Uterus (tissue), 4 donors: ENCODE results near the gene THOC6. TPM values are rescaled to one million over a fixed set of nuclear protein-coding genes. Genes with fewer than 3 reads are reported as not detected.
"Not testable (repeated sequence)": the region's sequence is repeated elsewhere in the genome, so short reads cannot be mapped to it uniquely, and the experiment has no call there.

Experiments
- DNase-seq, 2 donors: peaks; one replicate each; pipeline ENCODE4 v3.0.0-alpha.2; 2019 to 2020
- H3K27ac ChIP-seq, 2 donors: fragments of 200-600 bp; sonication (generic); 1 replicate in 1 of 2; 2 replicates in 1 of 2; pipeline ENCODE4 v1.5.1; 2016 to 2018
- H3K27me3 ChIP-seq, 2 donors: fragments of 200-600 bp; sonication (generic); one replicate each; pipeline ENCODE4 v1.5.1; 2018 to 2019; ENCODE audit warnings: control low read depth in 1 of 2
- H3K36me3 ChIP-seq, 2 donors: fragments of 200-600 bp; sonication (generic); one replicate each; pipeline ENCODE4 v1.5.1; 2019; ENCODE audit warnings: control low read depth in 1 of 2
- H3K4me1 ChIP-seq, 2 donors: fragments of 200-600 bp; sonication (generic); one replicate each; pipeline ENCODE4 v1.5.1; 2018 to 2019; ENCODE audit warnings: control low read depth in 1 of 2
- H3K4me3 ChIP-seq, 2 donors: fragments of 200-600 bp; sonication (generic); 1 replicate in 1 of 2; 2 replicates in 1 of 2; pipeline ENCODE4 v1.5.1; 2018 to 2019; ENCODE audit warnings: mild to moderate bottlenecking in 1 of 2
- H3K9me3 ChIP-seq, 2 donors: fragments of 200-600 bp; sonication (generic); one replicate each; pipeline ENCODE4 v1.5.1; 2019; ENCODE audit warnings: control low read depth in 1 of 2
- CTCF ChIP-seq, 4 experiments: fragments of 200-600 bp in 2 of 4; fragments of 450-650 bp in 2 of 4; sonication (generic) in 2 of 4; IDR thresholded peaks; one replicate each; pipeline ENCODE4 v1.5.1; 2016 to 2019; ENCODE audit warnings: antibody characterized with exemption in 4 of 4, mild to moderate bottlenecking in 2 of 4, moderate library complexity in 1 of 4
- POLR2A ChIP-seq, 2 donors: fragments of 450-650 bp; IDR thresholded peaks; one replicate each; pipeline ENCODE4 v1.6.1; 2016; ENCODE audit warnings: antibody characterized with exemption in 2 of 2, mild to moderate bottlenecking in 1 of 2, moderate library complexity in 1 of 2
- intact Hi-C: fragments of 100-400 bp; cut with DNase I; formaldehyde crosslinking; loops from one replicate; pipeline ENCODE4 v1.15.1; 2023; ENCODE audit warnings: low total_unique reads
- total RNA-seq, 4 donors: library from RNA; depleted of rRNA in 3 of 4; stranded (reverse); fragments of >200 nt in 3 of 4; gene quantifications; one replicate each; pipeline versions ENCODE4 v1.1.0 to v1.2.4, GENCODE V29; 2014 to 2023
- donor health status: DM: yes; HTN: yes; CAD: no.

The THOC6 gene
- total RNA-seq, 4 donors from 2014 or later = 3.8 to 29.0 (median 22.3) TPM

DNA sequence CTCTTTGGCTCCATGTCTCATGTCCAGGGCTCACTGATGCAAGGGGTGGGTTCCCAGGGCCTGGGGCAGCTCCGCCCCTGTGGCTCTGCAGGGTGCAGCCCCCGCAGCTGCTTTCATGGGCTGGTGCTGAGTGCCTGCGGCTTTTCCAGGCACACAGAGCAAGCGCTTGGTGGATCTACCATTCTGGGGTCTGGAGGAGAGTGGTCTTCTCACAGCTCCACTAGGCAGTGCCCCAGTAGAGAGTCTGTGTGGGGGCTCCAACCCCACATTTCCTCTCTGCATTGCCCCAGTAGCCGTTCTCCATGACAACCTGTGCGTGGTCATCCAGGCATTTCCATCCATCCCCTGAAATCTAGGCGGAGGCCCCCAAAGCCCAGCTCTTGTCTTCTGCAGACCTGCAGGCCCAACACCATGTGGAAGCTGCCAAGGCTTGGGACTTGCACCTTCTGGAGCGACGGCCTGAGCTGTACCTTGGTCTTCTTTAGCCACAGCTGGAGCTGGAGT lies 46.8 kb downstream of the THOC6 start:
- TF ChIP-seq CTCF (IDR thresholded peaks at IDR 0.05) (no peak), POLR2A (IDR thresholded peaks at IDR 0.05) (no peak)
- no peaks in the 10 kb centered on the region for H3K9me3 ChIP-seq
- H3K27ac ChIP-seq = no peak overlapping the region
- DNase-seq = no peak
- no peaks in the 10 kb centered on the region for H3K36me3 ChIP-seq
- H3K4me3 ChIP-seq = no peak overlapping the region
- no peaks in the 10 kb centered on the region for H3K27me3 ChIP-seq
- H3K4me1 ChIP-seq = no peaks in the 10 kb centered on the region
- intact Hi-C loops = no loop called here

DNA sequence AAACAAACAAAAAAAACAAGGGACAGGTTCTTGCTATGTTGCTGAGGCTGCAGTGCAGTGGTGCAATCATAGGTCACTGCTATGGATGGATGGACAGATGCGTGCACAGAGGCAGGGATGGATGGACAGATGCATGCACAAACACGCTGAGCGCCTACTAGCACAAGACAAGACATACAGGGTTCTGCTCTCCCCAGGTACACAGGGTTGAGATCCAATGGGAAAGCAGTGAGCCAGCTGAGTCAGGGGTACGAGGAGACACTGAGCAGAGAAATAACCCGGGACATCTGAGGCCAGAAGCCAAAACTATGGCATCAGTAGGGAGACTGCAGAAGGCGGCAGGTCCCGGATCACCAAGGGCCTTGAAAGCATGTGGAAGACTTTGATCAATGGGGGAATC lies 47.8 kb downstream of the THOC6 start:
- H3K27me3 ChIP-seq = no peaks in the 10 kb centered on the region
- no peak overlapping the region for H3K4me3 ChIP-seq
- no peaks in the 10 kb centered on the region for H3K9me3 ChIP-seq
- intact Hi-C loops = no loop called here
- H3K36me3 ChIP-seq = no peaks in the 10 kb centered on the region
- no peaks in the 10 kb centered on the region for H3K4me1 ChIP-seq
- no peak overlapping the region for H3K27ac ChIP-seq
- no peak for DNase-seq
- no peak for TF ChIP-seq POLR2A (IDR thresholded peaks at IDR 0.05)
- no peak for TF ChIP-seq CTCF (IDR thresholded peaks at IDR 0.05)

DNA sequence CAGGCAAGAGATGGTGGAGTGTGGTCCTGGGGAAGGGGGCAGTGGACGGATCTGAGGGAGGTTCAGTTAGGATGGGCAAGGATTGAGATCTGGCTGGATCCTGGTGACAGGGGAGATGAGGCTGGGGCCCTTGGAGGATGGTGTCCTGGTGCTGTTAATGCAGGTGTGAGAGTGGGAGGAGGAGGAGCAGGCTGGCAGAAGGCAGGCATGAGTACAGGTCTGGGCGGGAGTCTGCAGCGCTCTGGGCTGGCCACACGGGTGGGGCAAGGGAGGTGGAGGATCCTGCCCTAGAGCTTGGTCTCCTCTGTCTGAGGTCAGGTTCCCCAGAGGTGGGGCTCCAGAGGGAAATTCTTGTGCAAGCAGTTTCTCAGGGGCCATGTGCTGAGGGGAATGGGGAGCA lies 48.3 kb downstream of the THOC6 start:
- H3K9me3 ChIP-seq, DNase-seq, intact Hi-C loops, H3K36me3 ChIP-seq, H3K27me3 ChIP-seq, H3K4me3 ChIP-seq, H3K4me1 ChIP-seq, H3K27ac ChIP-seq: not testable (repeated sequence)

DNA sequence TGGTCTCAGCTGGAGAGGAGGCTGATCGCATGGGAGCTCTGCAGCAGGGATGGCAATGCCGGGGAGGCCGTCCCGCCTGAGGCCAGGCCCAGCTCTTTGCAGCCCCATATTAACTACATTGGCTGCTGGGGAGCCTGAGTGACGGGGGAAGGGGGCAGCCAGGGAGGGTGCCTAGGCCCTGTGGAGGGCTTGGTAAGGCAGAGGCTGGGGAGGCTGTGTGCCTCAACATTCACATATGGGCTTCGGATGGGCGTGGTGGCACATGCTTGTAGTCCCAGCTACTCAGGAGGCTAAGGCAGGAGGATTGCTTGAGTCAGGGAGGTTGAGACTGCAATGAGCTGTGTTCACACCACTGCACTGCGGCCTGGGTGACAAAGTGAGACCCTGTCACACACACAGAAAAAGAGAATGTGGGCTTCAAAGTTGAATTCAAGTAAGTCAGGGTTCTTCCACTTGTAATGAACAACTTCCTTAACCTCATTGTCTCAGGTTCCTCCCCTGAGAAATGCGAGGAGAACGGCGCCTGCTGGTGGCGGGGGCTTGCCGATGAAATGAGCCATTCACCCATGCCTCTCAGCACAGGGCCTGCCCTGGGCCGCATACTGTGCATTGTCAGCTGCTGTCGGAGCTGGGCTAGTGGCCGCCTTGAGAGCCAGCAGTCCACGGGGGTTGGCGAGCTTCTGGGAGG lies 48.9 kb downstream of the THOC6 start:
- H3K4me3 ChIP-seq, H3K4me1 ChIP-seq, H3K27me3 ChIP-seq, intact Hi-C loops, H3K9me3 ChIP-seq, DNase-seq, H3K27ac ChIP-seq, H3K36me3 ChIP-seq: not testable (repeated sequence)

- Histone ChIP-seq H3K4me3 (no peak overlapping the region), H3K27me3 (no peaks in the 10 kb centered on the region), H3K27ac (no peak overlapping the region), H3K36me3 (no peaks in the 10 kb centered on the region), H3K9me3 (no peaks in the 10 kb centered on the region), H3K4me1 (no peaks in the 10 kb centered on the region)
- no peak for TF ChIP-seq POLR2A (IDR thresholded peaks at IDR 0.05)
- TF ChIP-seq CTCF (IDR thresholded peaks at IDR 0.05) = no peak
- DNase-seq = no peak
- intact Hi-C loops = no loop called here
Measured at GRCh38 chr16:3073448-3073847, 49.6 kb downstream of the THOC6 start.

DNA sequence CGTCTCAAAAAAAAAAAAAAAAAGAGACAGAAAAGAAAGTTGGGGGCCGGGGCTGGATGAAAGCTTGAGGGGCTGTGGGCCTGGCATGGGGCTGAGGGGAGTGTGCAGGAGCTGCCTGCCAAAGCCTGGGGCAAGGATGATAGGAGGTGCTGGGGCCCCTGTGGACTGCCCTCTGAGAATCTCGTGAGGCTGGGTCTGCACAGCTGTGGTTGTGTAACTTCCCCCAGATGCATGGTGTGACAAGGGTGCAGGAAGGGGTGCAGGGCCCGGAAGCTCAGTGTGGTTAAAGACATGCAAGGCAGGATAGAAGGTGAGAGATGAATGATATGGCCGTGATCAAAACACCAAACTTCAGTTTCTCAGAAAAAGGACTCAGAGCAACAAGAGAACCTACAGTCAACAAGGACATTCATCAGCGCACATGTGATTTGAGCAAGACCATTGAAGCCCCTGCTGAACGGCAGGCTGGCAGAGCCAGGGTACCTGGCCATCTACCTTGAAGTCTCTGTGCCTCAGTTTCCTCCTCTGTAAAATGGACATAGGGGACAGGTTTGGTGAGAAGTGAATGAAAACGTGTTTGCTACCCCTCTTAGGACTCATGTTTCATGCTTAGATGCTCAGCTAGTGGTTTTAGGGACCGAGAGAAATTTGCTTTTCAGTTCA lies 51.2 kb downstream of the THOC6 start:
- Histone ChIP-seq H3K27me3 (no peaks in the 10 kb centered on the region), H3K36me3 (no peaks in the 10 kb centered on the region), H3K4me1 (no peaks in the 10 kb centered on the region), H3K27ac (no peak overlapping the region), H3K9me3 (no peaks in the 10 kb centered on the region), H3K4me3 (no peak overlapping the region)
- no peak for DNase-seq
- intact Hi-C loops = no loop called here
- TF ChIP-seq CTCF (IDR thresholded peaks at IDR 0.05) (no peak), POLR2A (IDR thresholded peaks at IDR 0.05) (no peak)
